Fibroblast of lung (primary cell): Measurements from ENCODE around the gene ME1.

Experiments used
- EZH2 ChIP-seq: IDR thresholded peaks from 2 replicates; pipeline ENCODE4 v1.5.1; 2012; ENCODE audit warnings: low read length, control low read depth, mild to moderate bottlenecking; ENCODE audit errors: missing control alignments
- TF ChIP-seq, protein P1 (sequence below), 2 donors: IDR thresholded peaks in 1 of 2; conservative IDR thresholded peaks in 1 of 2; 1 replicate in 1 of 2; 2 replicates in 1 of 2; pipeline ENCODE4 v1.5.1; 2011 to 2012; ENCODE audit warnings: low read length in 2 of 2, control low read depth in 1 of 2, inconsistent platforms in 1 of 2, low read depth in 1 of 2, mild to moderate bottlenecking in 1 of 2

DNA sequence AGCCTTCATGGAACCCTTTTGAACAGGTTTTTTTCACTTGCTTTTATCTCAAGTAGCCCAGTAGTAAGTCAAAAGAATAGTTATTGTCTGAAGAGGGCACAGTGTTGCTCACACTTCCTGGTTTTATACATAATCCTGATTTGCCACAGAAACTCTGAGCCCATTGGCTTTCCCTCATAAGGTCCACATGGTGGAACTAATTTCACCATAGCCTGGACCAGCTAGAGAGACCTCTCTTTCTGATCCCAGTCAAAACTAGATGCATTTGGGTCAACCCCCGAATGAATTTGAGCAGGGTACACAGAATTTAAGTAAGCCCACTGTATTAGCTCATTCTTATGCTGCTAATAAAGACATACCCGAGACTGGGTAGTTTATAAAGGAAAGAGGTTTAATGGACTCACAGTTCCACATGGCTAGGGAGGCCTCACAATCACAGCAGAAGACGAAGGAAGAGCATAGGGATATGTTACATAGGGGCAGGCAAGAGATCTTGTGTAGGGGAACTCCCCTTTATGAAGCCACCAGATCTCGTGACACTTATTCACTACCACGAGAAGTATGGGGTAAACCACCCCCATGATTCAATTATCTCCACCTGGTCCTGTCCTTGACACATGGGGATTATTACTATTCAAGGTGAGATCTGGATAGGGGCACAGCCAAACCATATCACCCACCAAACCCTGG, 231.5 kb downstream of the ME1 start:
- TF ChIP-seq, protein P1, sequence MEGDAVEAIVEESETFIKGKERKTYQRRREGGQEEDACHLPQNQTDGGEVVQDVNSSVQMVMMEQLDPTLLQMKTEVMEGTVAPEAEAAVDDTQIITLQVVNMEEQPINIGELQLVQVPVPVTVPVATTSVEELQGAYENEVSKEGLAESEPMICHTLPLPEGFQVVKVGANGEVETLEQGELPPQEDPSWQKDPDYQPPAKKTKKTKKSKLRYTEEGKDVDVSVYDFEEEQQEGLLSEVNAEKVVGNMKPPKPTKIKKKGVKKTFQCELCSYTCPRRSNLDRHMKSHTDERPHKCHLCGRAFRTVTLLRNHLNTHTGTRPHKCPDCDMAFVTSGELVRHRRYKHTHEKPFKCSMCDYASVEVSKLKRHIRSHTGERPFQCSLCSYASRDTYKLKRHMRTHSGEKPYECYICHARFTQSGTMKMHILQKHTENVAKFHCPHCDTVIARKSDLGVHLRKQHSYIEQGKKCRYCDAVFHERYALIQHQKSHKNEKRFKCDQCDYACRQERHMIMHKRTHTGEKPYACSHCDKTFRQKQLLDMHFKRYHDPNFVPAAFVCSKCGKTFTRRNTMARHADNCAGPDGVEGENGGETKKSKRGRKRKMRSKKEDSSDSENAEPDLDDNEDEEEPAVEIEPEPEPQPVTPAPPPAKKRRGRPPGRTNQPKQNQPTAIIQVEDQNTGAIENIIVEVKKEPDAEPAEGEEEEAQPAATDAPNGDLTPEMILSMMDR (conservative IDR thresholded peaks at IDR 0.05 in 1 of 2, IDR thresholded peaks at IDR 0.05 in 1 of 2; ENCODE audit: low read depth in 1 of 2, low read length in 2 of 2), result no peak
- no peak for TF ChIP-seq EZH2
